Endothelial cell of umbilical vein (primary cell): ENCODE data around the gene EEIG1. TPM values are rescaled to one million over a fixed set of nuclear protein-coding genes. Genes with fewer than 3 reads are reported as not detected.

Experiments used
- BruUV-seq: library from RNA; stranded (reverse); fragments of 400-500 nt; replicated peaks from 2 replicates; lab custom pipeline; 2021; lab: Mats Ljungman, UMichigan
- CTCF ChIA-PET: fragments of 300-600, 350-600 bp; sonication (Branson Sonifier 250); formaldehyde crosslinking; loops from one replicate; lab custom pipeline; 2021; ENCODE audit warnings: antibody characterized with exemption, inconsistent platforms; lab: Charles Lee
- POLR2A ChIA-PET: fragments of 300-600, 350-600 bp; sonication (Branson Sonifier 250); formaldehyde crosslinking; loops from one replicate; lab custom pipeline; 2021; ENCODE audit warnings: antibody characterized with exemption, inconsistent platforms; lab: Charles Lee
- DNase-seq: peaks from one replicate; pipeline ENCODE4 v3.0.0-alpha.2; 2011; ENCODE audit warnings: low read depth, low spot score
- FAIRE-seq: peaks from 2 replicates; lab custom pipeline; 2011; peaks lifted over from hg19 to GRCh38; lab: Jason Lieb, UNC
- H2AFZ ChIP-seq: 2 replicates; pipeline ENCODE4 v1.6.0; 2012; ENCODE audit warnings: low read depth, low read length, control low read depth, inconsistent platforms
- H3K27ac ChIP-seq: 2 replicates; pipeline ENCODE4 v1.5.1; 2011; ENCODE audit warnings: low read depth, mild to moderate bottlenecking, control low read depth, low read length, moderate library complexity; ENCODE audit not compliant: insufficient read depth
- H3K27me3 ChIP-seq, 2 experiments: 2 replicates each; pipeline versions ENCODE4 v1.6.0 to v1.6.1; 2011; ENCODE audit warnings: low read length in 2 of 2, mixed read lengths in 1 of 2; ENCODE audit not compliant: control insufficient read depth in 2 of 2, insufficient read depth in 2 of 2
- H3K36me3 ChIP-seq, 2 experiments: 2 replicates in 1 of 2; 3 replicates in 1 of 2; pipeline ENCODE4 v1.5.1; 2011; ENCODE audit warnings: low read length in 2 of 2, mild to moderate bottlenecking in 1 of 2, moderate library complexity in 1 of 2; ENCODE audit not compliant: control insufficient read depth in 2 of 2, insufficient read depth in 2 of 2; ENCODE audit errors: extremely low read depth in 1 of 2
- H3K4me1 ChIP-seq: 3 replicates; pipeline ENCODE4 v1.5.1; 2011; ENCODE audit warnings: mild to moderate bottlenecking, low read length; ENCODE audit not compliant: control insufficient read depth, insufficient read depth; ENCODE audit errors: extremely low read depth
- H3K4me2 ChIP-seq: 2 replicates; pipeline ENCODE4 v1.6.1; 2011; ENCODE audit warnings: low read length, control low read depth, mixed read lengths; ENCODE audit not compliant: insufficient read depth
- H3K4me3 ChIP-seq, 3 experiments: fragments of 200-600 bp in 1 of 3; sonication (generic), shearing (Covaris generic) in 1 of 3; replicated peaks in 1 of 3; 2 replicates each; pipeline ENCODE4 v1.5.1; 2011 to 2016; ENCODE audit warnings: control low read depth in 3 of 3, low read length in 3 of 3, mild to moderate bottlenecking in 2 of 3, inconsistent platforms in 1 of 3, low read depth in 1 of 3, moderate library complexity in 1 of 3; ENCODE audit not compliant: insufficient read depth in 1 of 3
- H3K79me2 ChIP-seq: 2 replicates; pipeline ENCODE4 v1.6.0; 2012; ENCODE audit warnings: low read length, inconsistent platforms; ENCODE audit not compliant: control insufficient read depth, insufficient read depth
- H3K9ac ChIP-seq: replicated peaks from 2 replicates; pipeline ENCODE3; 2011; ENCODE audit warnings: low read length, control low read depth; ENCODE audit not compliant: insufficient read depth; ENCODE audit errors: extremely low read depth
- H3K9me1 ChIP-seq: replicated peaks from 3 replicates; pipeline ENCODE4 v1.6.0; 2011; ENCODE audit warnings: mild to moderate bottlenecking, low read length; ENCODE audit not compliant: control insufficient read depth, insufficient read depth; ENCODE audit errors: extremely low read depth
- H3K9me3 ChIP-seq: replicated peaks from 2 replicates; pipeline ENCODE4 v1.5.1; 2012; ENCODE audit warnings: low read length, inconsistent platforms; ENCODE audit not compliant: control insufficient read depth, insufficient read depth
- H4K20me1 ChIP-seq: replicated peaks from 2 replicates; pipeline ENCODE3; 2011; ENCODE audit warnings: mild to moderate bottlenecking, low read length; ENCODE audit not compliant: control insufficient read depth, insufficient read depth; ENCODE audit errors: extremely low read depth
- CTCF ChIP-seq, 2 donors: IDR thresholded peaks; 1 replicate in 1 of 2; 2 replicates in 1 of 2; pipeline ENCODE4 v1.5.1; 2011; ENCODE audit warnings: low read length in 2 of 2, mild to moderate bottlenecking in 2 of 2, moderate library complexity in 2 of 2, control low read depth in 1 of 2, inconsistent platforms in 1 of 2, low read depth in 1 of 2; ENCODE audit not compliant: insufficient read depth in 1 of 2; ENCODE audit errors: extremely low read depth in 1 of 2
- EZH2 ChIP-seq: IDR thresholded peaks from 2 replicates; pipeline ENCODE4 v1.6.1; 2012; ENCODE audit warnings: borderline replicate concordance, low read depth, mild to moderate bottlenecking, moderate library complexity, low read length, inconsistent platforms; ENCODE audit not compliant: severe bottlenecking
- FOS ChIP-seq: IDR thresholded peaks from 2 replicates; pipeline ENCODE4 v1.6.1; 2011; ENCODE audit warnings: mild to moderate bottlenecking, low read length, moderate library complexity, borderline replicate concordance; ENCODE audit not compliant: insufficient read depth
- GATA2 ChIP-seq: IDR thresholded peaks from 2 replicates; pipeline ENCODE4 v1.7.0; 2011; ENCODE audit warnings: low read depth, mild to moderate bottlenecking, moderate library complexity, mixed read lengths, low read length; ENCODE audit not compliant: insufficient read length, insufficient read depth
- JUN ChIP-seq: IDR thresholded peaks from 2 replicates; pipeline ENCODE4 v1.6.1; 2011; ENCODE audit warnings: borderline replicate concordance, low read depth; ENCODE audit not compliant: insufficient read length, insufficient read depth
- MAX ChIP-seq: IDR thresholded peaks from 2 replicates; pipeline ENCODE4 v1.6.1; 2011; ENCODE audit not compliant: insufficient read depth, insufficient read length
- MYC ChIP-seq: IDR thresholded peaks from one replicate; pipeline ENCODE4 v1.6.1; 2011; ENCODE audit warnings: mild to moderate bottlenecking, low read depth, low read length
- POLR2A ChIP-seq: IDR thresholded peaks from 2 replicates; pipeline ENCODE4 v1.6.1; 2012; ENCODE audit warnings: low read depth, mild to moderate bottlenecking, control low read depth, low read length
- POLR2AphosphoS5 ChIP-seq: IDR thresholded peaks from 2 replicates; pipeline ENCODE4 v1.6.1; 2012; ENCODE audit warnings: low read depth, mild to moderate bottlenecking, control low read depth, low read length, moderate library complexity; ENCODE audit not compliant: insufficient read depth
- dilution Hi-C: fragments of 300-500 bp; cut with MboI; formaldehyde crosslinking; loops from one replicate; pipeline ENCODE4 v1.15.0; 2019; ENCODE audit warnings: low sequenced_read_pairs; ENCODE audit not compliant: extremely low pct_ligation_motif_present
- intact Hi-C: fragments of 100-400 bp; cut with micrococcal nuclease; formaldehyde crosslinking; loops from one replicate; pipeline ENCODE4 v1.10.0; 2022
- polyA plus RNA-seq, 4 experiments: library from polyadenylated mRNA; depleted of rRNA in 3 of 4; stranded (reverse) in 3 of 4; unstranded in 1 of 4; fragments of >200 nt; gene quantifications; 2 replicates each; pipeline versions ENCODE4 v1.2.1 to v1.2.3, GENCODE V29; 2011 to 2012; ENCODE audit warnings: missing spikeins in 1 of 4
- total RNA-seq: library from RNA; stranded (reverse); gene quantifications from 2 replicates; pipeline ENCODE4 v1.2.3, GENCODE V29; 2021

The EEIG1 gene
- total and polyA plus RNA-seq, 2 donors (not counting 3 experiments of a cell fraction or from before 2014, with no cell fraction given): 8.4 to 19.0 TPM

- H3K9me1 ChIP-seq: no peaks in the 10 kb centered on the region
- H3K4me3 ChIP-seq: no peak overlapping the region
- H3K4me1 ChIP-seq: no peaks in the 10 kb centered on the region
- H3K27me3 ChIP-seq: peaks cover 0 to 2% of the 10 kb centered on the region in 2 experiments
- H4K20me1 ChIP-seq: no peaks in the 10 kb centered on the region
- no peak overlapping the region for H3K4me2 ChIP-seq
- H2AFZ ChIP-seq: no peak overlapping the region
- H3K36me3 ChIP-seq: no peaks in the 10 kb centered on the region
- no peak overlapping the region for H3K9ac ChIP-seq
- FAIRE-seq (no peak), DNase-seq (no peak)
- no peak for TF ChIP-seq EZH2
- no peak for TF ChIP-seq POLR2A
- TF ChIP-seq CTCF (IDR thresholded peaks at IDR 0.05; ENCODE audit: extremely low read depth in 1 of 2, insufficient read depth in 1 of 2, low read depth in 1 of 2, low read length in 2 of 2): no peak
- TF ChIP-seq MAX: no peak
- no peak for TF ChIP-seq MYC
- TF ChIP-seq FOS: no peak
- TF ChIP-seq POLR2AphosphoS5: no peak
- no peak for TF ChIP-seq JUN
- TF ChIP-seq GATA2: no peak
- ChIA-PET CTCF (no interaction called here), POLR2A (no interaction called here)
- no peaks in the 10 kb centered on the region for H3K79me2 ChIP-seq
- dilution Hi-C loops: no loop called here
- H3K27ac ChIP-seq: no peak overlapping the region
- H3K9me3 ChIP-seq: no peaks in the 10 kb centered on the region
- no TSS peak for BruUV-seq
- intact Hi-C loops: no loop called here
These were observed 8.3 kb upstream of the EEIG1 start for GRCh38 chr9:127989094-127989493.
